Ectodermal cell (in vitro differentiated cells): Measurements from ENCODE around the gene RALBP1.
A peak's percentile ranks its signal among the peaks of the same experiment; 100 is the strongest.

ENCODE experiments used
- H3K27ac ChIP-seq: 2 replicates; pipeline ENCODE4 v1.7.0; 2013; ENCODE audit warnings: mild to moderate bottlenecking, low read depth, low read length; ENCODE audit not compliant: insufficient read depth, poor library complexity, severe bottlenecking
- H3K27me3 ChIP-seq: 2 replicates; pipeline ENCODE4 v1.7.0; 2013; ENCODE audit warnings: mild to moderate bottlenecking, low read length; ENCODE audit not compliant: insufficient read depth, control insufficient read depth, poor library complexity, severe bottlenecking
- H3K36me3 ChIP-seq: one replicate; pipeline ENCODE4 v1.7.0; 2013; ENCODE audit warnings: low read length; ENCODE audit not compliant: control insufficient read depth, insufficient read depth
- H3K4me1 ChIP-seq: one replicate; pipeline ENCODE4 v1.7.0; 2013; ENCODE audit warnings: low read length; ENCODE audit not compliant: control insufficient read depth, insufficient read depth
- H3K4me3 ChIP-seq: 2 replicates; pipeline ENCODE4 v1.7.0; 2013; ENCODE audit warnings: low read depth, low read length, control low read depth; ENCODE audit not compliant: insufficient read depth
- H3K9me3 ChIP-seq: 2 replicates; pipeline ENCODE4 v1.7.0; 2013; ENCODE audit warnings: mild to moderate bottlenecking, low read length, moderate library complexity; ENCODE audit not compliant: control insufficient read depth
- WGBS, 2 experiments: methylation state at CpG; one replicate each; pipeline ENCODE4 v1.1.7; 2013; ENCODE audit warnings: missing lambda C conversion rate in 2 of 2; 5-methylcytosine and 5-hydroxymethylcytosine counted together

Gene RALBP1

DNA sequence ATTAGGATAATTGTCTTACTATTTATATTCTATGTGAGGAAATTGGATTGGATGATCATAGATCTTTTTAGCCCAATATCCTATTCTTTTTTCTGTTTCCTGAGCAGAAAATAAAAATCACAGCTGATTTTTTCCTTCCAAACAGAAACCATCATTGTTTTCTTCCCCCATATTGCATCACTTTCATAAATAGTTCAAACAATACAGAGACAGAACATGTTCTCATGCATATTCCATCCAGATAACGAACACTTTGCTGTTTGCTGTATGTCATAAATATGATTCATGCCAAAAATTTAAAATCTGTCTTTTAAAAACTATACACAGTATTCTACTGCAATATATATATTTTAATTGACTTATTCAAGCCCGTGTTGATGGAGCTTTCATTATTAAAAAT lies 22.0 kb upstream of the RALBP1 start:
- H3K9me3 ChIP-seq: peaks cover 4% of the 10 kb centered on the region
- H3K27ac ChIP-seq: no peak overlapping the region
- H3K4me1 ChIP-seq: peaks cover 4% of the 10 kb centered on the region
- no peaks in the 10 kb centered on the region for H3K27me3 ChIP-seq
- no peaks in the 10 kb centered on the region for H3K36me3 ChIP-seq
- H3K4me3 ChIP-seq: no peak overlapping the region
- WGBS, 2 experiments: no CpG with 5 or more reads among the region's 2 CpGs

- no peak overlapping the region for H3K27ac ChIP-seq
- H3K27me3 ChIP-seq: no peaks in the 10 kb centered on the region
- H3K4me3 ChIP-seq: no peak overlapping the region
- WGBS, 2 experiments: 68 to 70% methylated on average over 4 to 5 of the region's 5 CpGs
- H3K36me3 ChIP-seq: no peaks in the 10 kb centered on the region
- H3K9me3 ChIP-seq: peaks cover 4% of the 10 kb centered on the region
- H3K4me1 ChIP-seq: peaks cover 4% of the 10 kb centered on the region
These were observed 21.1 kb upstream of the RALBP1 start for GRCh38 chr18:9454061-9454703.

DNA sequence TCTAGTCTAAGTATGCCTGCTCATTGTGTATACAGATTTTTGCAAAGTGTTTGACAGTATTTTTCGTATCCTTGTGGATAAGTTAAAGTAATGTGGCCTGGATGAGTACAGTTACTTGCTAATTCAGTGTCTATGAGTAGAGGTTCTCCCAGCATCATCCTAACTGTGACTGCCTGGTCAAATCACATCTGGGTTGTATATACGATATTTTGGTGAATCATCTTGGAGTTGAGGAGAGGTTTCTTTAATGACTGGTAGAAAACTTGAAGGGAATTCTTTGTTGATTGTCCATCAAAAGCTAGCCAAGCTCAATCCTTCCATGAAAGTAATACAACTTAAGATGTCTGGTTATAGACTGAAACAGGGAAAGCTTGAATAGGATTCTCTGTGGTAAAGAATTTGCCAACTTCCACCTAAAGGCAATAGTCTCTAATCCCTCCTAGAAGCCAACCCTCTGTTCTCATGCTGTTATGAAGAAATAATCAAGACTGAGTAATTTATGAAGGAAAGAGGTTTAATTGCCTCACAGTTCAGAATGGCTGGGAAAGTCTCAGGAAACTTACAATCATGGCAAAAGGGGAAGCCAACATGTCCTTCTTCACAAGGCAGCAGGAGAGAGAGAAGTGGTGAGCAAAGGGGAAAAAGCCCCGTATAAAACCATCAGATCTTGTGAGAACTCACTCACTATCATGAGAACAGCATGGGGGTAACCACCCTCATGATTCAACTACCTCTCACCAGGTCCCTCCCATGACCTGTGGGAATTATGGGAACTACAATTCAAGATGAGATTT lies 19.4 kb upstream of the RALBP1 start:
- Histone ChIP-seq H3K9me3 (peaks cover 4% of the 10 kb centered on the region), H3K27me3 (no peaks in the 10 kb centered on the region), H3K4me1 (peaks cover 4% of the 10 kb centered on the region), H3K27ac (no peak overlapping the region), H3K4me3 (no peak overlapping the region), H3K36me3 (no peaks in the 10 kb centered on the region)
- 96 to 98% methylated on average over 2 to 3 of the region's 3 CpGs for WGBS, 2 experiments

- Histone ChIP-seq H3K4me3 (no peak overlapping the region), H3K27me3 (no peaks in the 10 kb centered on the region), H3K9me3 (no peaks in the 10 kb centered on the region), H3K36me3 (no peaks in the 10 kb centered on the region), H3K4me1 (no peaks in the 10 kb centered on the region), H3K27ac (no peak overlapping the region)
- WGBS, 2 experiments: 71 to 100% methylated on average over 1 of the region's 2 CpGs
These were observed 9.2 kb upstream of the RALBP1 start for GRCh38 chr18:9466127-9466526.

DNA sequence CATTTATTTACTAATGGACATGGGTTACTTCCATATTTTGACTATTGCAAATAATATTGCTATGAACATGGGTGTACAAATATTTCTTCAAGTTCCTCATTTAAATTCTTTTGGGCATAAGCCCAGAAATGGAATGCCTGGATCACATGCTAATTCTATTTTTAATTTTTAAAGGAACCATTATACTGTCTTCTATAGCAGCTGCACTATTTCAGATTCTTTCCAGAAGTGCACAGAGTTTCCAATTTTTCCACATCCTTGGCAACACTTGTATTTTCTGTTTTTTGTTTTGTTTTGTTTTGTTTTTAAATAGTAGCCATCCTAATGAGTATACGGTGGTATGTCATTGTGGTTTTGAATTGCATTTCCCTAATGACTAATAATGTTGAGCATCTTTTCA lies 8.5 kb upstream of the RALBP1 start:
- Histone ChIP-seq H3K27ac (no peak overlapping the region), H3K27me3 (no peaks in the 10 kb centered on the region), H3K4me1 (no peaks in the 10 kb centered on the region), H3K4me3 (no peak overlapping the region), H3K36me3 (no peaks in the 10 kb centered on the region), H3K9me3 (no peaks in the 10 kb centered on the region)
- WGBS, 2 experiments: 100% methylated on average over 1 of the region's 1 CpG

GRCh38 chr18:9468998-9469397 lies 6.3 kb upstream of the RALBP1 start:
- Histone ChIP-seq H3K9me3 (no peaks in the 10 kb centered on the region), H3K4me3 (no peak overlapping the region), H3K27ac (no peak overlapping the region), H3K4me1 (peaks cover under 1% of the 10 kb centered on the region), H3K36me3 (no peaks in the 10 kb centered on the region), H3K27me3 (no peaks in the 10 kb centered on the region)
- WGBS, 2 experiments: 94% methylated on average over 3 of the region's 3 CpGs

DNA sequence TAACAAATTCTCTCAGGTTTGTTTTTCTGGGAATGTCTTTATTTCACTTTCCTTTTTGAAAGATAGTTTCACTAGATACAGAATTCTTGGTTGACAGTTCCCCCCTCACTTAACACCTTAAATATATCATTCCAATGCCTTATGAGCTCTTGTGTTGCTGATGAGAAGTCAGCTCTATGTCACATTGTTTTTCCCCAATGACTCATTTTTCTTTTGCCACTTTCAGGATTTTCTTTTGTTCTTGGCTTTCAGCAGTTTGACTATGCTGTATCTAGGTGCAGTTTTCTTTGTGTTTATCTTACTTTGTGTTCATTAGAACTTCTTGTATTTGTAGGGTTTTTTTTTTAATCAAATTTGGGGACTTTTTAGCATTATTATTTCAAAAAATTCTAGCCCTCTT lies 5.6 kb upstream of the RALBP1 start:
- Histone ChIP-seq H3K36me3 (no peaks in the 10 kb centered on the region), H3K4me1 (peaks cover 7% of the 10 kb centered on the region), H3K4me3 (no peak overlapping the region), H3K27me3 (no peaks in the 10 kb centered on the region), H3K27ac (no peak overlapping the region), H3K9me3 (no peaks in the 10 kb centered on the region)

DNA sequence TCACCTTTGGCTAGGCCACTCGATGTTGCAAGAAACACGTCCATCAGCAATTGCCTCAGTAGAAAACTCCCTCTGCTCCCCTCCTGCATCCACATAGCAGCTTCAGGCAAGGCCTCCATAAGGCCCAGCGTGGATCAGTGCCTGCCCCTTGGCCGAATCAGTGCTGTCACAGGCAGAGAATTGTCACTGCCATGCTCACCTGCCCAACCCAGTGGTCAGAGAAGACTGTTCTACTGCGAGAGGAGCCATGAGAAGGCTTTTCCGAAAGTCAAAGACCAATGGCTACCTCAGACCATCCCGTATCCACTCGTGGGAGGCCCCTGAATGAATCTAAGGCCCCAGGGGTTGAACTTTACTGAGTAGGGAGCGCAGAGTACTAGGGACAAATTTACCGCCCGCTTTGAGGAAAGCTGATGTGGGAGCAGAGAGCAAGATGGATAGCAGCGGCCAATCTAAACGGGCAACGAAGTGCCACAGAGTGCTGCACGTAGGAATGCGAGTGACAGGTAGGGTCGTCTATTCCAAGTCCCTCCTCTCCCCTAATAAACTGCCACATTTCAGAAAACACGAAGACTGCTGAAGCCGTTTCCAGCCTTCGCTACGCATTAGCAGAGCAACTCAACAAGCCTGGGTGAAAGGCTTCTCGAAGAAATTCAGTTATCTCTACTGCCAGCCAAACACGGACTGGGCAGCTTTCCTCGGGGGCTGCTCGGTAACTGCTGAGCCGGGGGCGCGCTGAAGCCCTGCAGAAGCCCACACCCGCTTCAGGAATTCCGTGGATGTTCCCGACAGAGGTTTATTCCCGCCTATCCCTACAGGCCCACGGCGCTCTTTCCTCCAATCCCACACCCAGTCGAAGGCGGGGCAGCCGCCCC lies 968 bp upstream of the RALBP1 start:
- Histone ChIP-seq H3K27me3 (no peaks in the 10 kb centered on the region), H3K36me3 (no peaks in the 10 kb centered on the region), H3K4me3 (peak overlapping the region; percentile 95), H3K27ac (peak overlapping the region; percentile 95), H3K4me1 (peaks cover 7% of the 10 kb centered on the region), H3K9me3 (no peaks in the 10 kb centered on the region)
- WGBS, 2 experiments: 42 to 45% methylated on average over 37 of the region's 37 CpGs

- Histone ChIP-seq H3K27ac (peak overlapping the region; percentile 74), H3K9me3 (no peaks in the 10 kb centered on the region), H3K4me3 (peak overlapping the region; percentile 95), H3K27me3 (no peaks in the 10 kb centered on the region), H3K36me3 (no peaks in the 10 kb centered on the region), H3K4me1 (peaks cover 7% of the 10 kb centered on the region)
- WGBS, 2 experiments: 3 to 4% methylated on average over 58 to 59 of the region's 59 CpGs
These were observed 604 bp downstream of the RALBP1 start for GRCh38 chr18:9475643-9476591.
